Fibroblast of villous mesenchyme (primary cell): Measurements from ENCODE around the gene FERMT3. TPM values are rescaled to one million over a fixed set of nuclear protein-coding genes. Genes with fewer than 3 reads are reported as not detected.

ENCODE experiments used
- DNase-seq: peaks from one replicate; pipeline ENCODE4 v3.0.0-alpha.2; 2010; ENCODE audit warnings: low read depth
- H3K4me3 ChIP-seq: 2 replicates; pipeline ENCODE4 v1.5.1; 2011; ENCODE audit warnings: low read depth, mild to moderate bottlenecking, low read length
- total RNA-seq: library from RNA; depleted of rRNA; stranded (reverse); fragments of >200 nt; gene quantifications from 2 replicates; pipeline ENCODE4 v1.2.3, GENCODE V29; 2012
- TF ChIP-seq, protein P1 (sequence below): IDR thresholded peaks from 2 replicates; pipeline ENCODE4 v1.5.1; 2012; ENCODE audit warnings: low read depth, mild to moderate bottlenecking, low read length; ENCODE audit not compliant: insufficient read depth

Gene FERMT3
- total RNA-seq, 1 donor: 4.3 TPM

DNA sequence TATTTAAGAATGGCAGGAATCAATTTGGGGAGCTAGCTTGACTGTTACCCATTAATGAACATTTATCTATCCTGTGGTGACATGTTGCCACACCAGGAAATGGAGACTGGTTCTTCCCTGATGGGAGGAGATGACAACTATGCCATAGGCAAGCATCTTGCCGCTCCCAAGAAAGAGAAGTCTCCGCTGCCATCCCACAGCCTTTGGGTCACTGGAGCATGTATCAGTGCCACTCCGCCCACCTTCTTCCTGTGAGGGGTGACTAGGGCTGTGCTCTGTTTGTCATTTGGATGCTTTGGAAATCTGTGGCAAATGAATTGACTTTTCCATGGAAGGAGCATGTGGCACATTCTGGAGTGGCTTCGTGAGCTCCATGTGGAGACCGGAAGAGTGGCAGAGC, 14.1 kb upstream of the FERMT3 start:
- TF ChIP-seq, protein P1, sequence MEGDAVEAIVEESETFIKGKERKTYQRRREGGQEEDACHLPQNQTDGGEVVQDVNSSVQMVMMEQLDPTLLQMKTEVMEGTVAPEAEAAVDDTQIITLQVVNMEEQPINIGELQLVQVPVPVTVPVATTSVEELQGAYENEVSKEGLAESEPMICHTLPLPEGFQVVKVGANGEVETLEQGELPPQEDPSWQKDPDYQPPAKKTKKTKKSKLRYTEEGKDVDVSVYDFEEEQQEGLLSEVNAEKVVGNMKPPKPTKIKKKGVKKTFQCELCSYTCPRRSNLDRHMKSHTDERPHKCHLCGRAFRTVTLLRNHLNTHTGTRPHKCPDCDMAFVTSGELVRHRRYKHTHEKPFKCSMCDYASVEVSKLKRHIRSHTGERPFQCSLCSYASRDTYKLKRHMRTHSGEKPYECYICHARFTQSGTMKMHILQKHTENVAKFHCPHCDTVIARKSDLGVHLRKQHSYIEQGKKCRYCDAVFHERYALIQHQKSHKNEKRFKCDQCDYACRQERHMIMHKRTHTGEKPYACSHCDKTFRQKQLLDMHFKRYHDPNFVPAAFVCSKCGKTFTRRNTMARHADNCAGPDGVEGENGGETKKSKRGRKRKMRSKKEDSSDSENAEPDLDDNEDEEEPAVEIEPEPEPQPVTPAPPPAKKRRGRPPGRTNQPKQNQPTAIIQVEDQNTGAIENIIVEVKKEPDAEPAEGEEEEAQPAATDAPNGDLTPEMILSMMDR: no peak

DNA sequence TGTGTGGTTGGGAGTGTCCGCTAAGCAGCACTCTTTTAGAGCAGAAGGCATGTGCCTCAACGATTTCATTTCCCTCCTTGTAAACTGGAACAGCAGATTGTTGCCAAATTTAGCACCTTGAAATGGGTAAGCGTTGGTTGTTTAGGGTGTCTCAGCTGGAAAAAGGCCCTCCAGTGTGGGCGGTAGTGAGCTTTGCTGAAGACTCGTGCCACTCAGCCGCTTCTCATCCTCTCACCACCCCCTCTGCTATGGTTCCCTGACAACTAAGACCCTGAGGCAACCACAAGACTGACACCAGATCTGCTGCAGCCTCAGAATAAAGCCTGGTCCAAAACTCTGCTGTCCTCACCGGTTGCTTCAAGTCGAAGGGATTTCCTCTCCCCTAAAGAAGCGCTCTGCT, 9.9 kb upstream of the FERMT3 start:
- no peak for DNase-seq
- no peak overlapping the region for H3K4me3 ChIP-seq
- TF ChIP-seq, protein P1: no peak

More for the DNA sequence above, 14.1 kb upstream of the FERMT3 start:
- no peak overlapping the region for H3K4me3 ChIP-seq
- DNase-seq: no peak

DNA sequence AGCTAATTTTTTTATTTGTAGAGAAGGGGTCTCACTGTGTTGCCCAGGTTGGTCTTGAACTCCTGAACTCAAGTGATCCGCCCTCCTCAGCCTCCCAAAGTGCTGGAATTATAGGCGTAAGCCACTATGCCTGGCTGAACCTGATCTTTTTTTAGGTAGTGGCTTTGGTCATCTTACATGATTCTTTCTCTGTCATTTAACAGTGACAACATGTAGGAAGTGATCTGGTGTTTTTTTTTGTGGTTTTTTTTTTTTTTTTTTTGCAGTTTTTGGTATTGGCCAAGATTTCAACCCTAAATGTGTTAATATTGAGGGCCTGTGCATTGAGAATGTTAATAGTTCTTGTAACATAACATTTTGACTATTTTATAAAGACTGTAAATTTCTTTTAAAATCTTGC, 8.0 kb upstream of the FERMT3 start:
- no peak for DNase-seq
- TF ChIP-seq, protein P1: no peak
- H3K4me3 ChIP-seq: no peak overlapping the region

DNA sequence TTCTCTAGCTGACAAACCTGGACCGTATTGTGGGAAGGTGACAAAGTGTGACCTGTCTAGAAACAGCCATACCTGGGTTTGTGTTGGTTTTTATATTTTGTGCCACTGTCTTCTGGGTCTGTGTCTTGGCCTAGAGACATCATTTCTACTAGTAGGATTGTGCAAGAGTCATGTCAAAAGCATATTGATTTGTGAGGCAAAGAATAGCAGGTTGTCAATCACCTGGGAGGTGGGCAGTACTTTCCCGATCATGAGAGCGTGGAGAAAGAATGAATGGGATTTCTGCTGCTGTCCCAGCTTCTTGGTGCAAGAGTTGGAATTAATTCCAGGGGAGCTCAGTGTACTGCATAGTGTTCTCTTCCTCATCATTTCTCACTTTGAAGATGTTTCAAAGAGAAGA, 5.0 kb upstream of the FERMT3 start:
- no peak for DNase-seq
- TF ChIP-seq, protein P1: no peak
- no peak overlapping the region for H3K4me3 ChIP-seq

DNA sequence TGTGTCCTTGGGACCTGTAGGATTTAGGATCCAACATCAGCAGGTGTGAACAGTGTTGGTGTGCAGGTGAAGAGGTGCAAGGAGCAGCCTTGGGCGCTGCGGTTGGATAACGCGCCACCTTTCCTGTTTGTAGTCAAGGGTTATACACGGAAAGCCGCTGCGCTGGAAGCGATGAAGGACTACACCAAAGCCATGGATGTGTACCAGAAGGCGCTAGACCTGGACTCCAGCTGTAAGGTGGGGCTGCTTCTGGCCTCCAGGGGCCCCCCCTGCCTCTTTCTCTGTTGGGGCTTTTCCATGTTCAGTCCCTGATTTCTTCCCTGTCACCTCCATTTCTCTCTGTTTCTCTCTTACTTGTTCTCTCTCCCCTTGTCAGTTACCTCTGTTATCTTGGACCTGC, 3.5 kb upstream of the FERMT3 start:
- no peak overlapping the region for H3K4me3 ChIP-seq
- DNase-seq: no peak
- TF ChIP-seq, protein P1: no peak

DNA sequence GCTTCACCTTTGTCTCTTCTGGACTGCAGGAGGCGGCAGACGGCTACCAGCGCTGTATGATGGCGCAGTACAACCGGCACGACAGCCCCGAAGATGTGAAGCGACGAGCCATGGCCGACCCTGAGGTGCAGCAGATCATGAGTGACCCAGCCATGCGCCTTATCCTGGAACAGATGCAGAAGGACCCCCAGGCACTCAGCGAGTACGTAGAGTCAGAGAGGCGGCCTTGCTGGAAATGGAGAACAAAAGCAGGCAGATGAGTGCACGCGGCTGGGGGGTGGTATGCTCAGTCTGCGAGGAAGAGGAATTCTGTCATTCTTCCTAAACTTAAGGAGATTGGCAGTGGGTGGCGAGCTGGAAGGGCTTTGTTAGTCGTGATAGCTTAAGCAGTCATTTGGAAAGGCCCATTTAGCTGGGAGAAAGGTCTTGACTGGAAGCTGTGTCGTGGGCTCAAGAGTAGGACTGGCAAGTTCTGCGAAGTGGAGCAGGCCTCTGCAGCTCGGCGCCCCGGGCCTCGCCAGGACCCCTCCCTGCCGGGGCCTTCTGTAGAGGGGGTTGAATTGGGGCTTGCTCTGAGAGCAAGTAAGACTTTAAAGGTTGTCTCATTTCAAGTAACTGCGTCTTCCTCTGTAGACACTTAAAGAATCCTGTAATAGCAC, 3.0 kb upstream of the FERMT3 start:
- DNase-seq: no peak
- TF ChIP-seq, protein P1: no peak
- H3K4me3 ChIP-seq: no peak overlapping the region

DNA sequence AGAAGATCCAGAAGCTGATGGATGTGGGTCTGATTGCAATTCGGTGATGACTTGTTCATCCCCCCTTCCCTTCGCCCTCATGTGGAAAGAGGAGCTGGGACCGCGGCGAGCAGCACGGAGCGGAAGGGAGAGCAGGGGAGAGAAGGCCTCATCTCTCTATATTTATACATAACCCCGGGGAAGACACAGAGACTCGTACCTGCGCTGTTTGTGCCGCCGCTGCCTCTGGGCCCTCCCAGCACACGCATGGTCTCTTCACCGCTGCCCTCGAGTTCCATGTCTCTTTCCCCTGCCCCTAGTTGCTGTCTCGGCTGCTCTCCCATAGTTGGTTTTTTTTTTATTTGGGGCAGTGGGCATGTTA, 2.5 kb upstream of the FERMT3 start:
- TF ChIP-seq, protein P1: no peak
- DNase-seq: no peak
- H3K4me3 ChIP-seq: no peak overlapping the region
